ENCODE measurements around the gene CDKN2B-AS1. TPM values are rescaled to one million over a fixed set of nuclear protein-coding genes. Genes with fewer than 3 reads are reported as not detected.

CDKN2B-AS1 gene
- total RNA-seq, 1 donor from 2014 or later, result 3.5 TPM

- no peaks in the 10 kb centered on the region for H3K9me3 Mint-ChIP-seq (ENCODE audit: low read depth)
- no peaks in the 10 kb centered on the region for H3K27me3 Mint-ChIP-seq (ENCODE audit: low read depth)
- TF ChIP-seq, protein P1, sequence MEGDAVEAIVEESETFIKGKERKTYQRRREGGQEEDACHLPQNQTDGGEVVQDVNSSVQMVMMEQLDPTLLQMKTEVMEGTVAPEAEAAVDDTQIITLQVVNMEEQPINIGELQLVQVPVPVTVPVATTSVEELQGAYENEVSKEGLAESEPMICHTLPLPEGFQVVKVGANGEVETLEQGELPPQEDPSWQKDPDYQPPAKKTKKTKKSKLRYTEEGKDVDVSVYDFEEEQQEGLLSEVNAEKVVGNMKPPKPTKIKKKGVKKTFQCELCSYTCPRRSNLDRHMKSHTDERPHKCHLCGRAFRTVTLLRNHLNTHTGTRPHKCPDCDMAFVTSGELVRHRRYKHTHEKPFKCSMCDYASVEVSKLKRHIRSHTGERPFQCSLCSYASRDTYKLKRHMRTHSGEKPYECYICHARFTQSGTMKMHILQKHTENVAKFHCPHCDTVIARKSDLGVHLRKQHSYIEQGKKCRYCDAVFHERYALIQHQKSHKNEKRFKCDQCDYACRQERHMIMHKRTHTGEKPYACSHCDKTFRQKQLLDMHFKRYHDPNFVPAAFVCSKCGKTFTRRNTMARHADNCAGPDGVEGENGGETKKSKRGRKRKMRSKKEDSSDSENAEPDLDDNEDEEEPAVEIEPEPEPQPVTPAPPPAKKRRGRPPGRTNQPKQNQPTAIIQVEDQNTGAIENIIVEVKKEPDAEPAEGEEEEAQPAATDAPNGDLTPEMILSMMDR (IDR thresholded peaks at IDR 0.05), result no peak
- no peaks in the 10 kb centered on the region for H3K36me3 Mint-ChIP-seq (ENCODE audit: low read depth)
- H3K27ac Mint-ChIP-seq (ENCODE audit: unreplicated experiment), result no peak overlapping the region
- H3K4me3 Mint-ChIP-seq (ENCODE audit: unreplicated experiment), result no peak overlapping the region
- no peak for DNase-seq (ENCODE audit: low spot score)
- H3K4me1 Mint-ChIP-seq (ENCODE audit: low read depth), result peaks cover 41% of the 10 kb centered on the region
Measured at GRCh38 chr9:22146604-22147003, 152.0 kb downstream of the CDKN2B-AS1 start.

GRCh38 chr9:22147813-22148527, 153.4 kb downstream of the CDKN2B-AS1 start:
- Mint-ChIP-seq H3K27ac (ENCODE audit: unreplicated experiment) (peak overlapping the region; percentile 4), H3K4me1 (ENCODE audit: low read depth) (peaks cover 31% of the 10 kb centered on the region), H3K4me3 (ENCODE audit: unreplicated experiment) (no peak overlapping the region), H3K9me3 (ENCODE audit: low read depth) (no peaks in the 10 kb centered on the region), H3K36me3 (ENCODE audit: low read depth) (peaks cover 1% of the 10 kb centered on the region), H3K27me3 (ENCODE audit: low read depth) (no peaks in the 10 kb centered on the region)
- TF ChIP-seq, protein P1 (IDR thresholded peaks at IDR 0.05), result no peak
- no peak for DNase-seq (ENCODE audit: low spot score)

DNA sequence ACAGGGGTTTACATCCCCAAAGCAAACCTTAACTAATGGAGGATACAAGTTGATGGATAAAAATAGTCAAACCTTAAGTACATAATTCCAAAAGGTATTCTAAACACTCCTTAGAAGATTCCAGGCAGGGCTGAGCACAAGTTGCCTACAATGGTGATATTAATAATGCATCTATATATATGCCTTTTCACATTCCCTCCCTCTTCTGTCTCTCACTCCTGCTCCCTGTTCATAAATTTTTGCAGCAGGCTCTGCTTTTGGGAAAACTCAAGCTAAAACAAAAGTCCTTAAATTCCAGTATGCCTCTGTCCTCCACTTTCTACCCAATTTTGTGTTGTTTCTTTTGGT, 153.9 kb downstream of the CDKN2B-AS1 start:
- DNase-seq (ENCODE audit: low spot score), result no peak
- Mint-ChIP-seq H3K27me3 (ENCODE audit: low read depth) (no peaks in the 10 kb centered on the region), H3K9me3 (ENCODE audit: low read depth) (no peaks in the 10 kb centered on the region), H3K4me1 (ENCODE audit: low read depth) (peaks cover 31% of the 10 kb centered on the region), H3K36me3 (ENCODE audit: low read depth) (peaks cover 1% of the 10 kb centered on the region), H3K4me3 (ENCODE audit: unreplicated experiment) (no peak overlapping the region), H3K27ac (ENCODE audit: unreplicated experiment) (no peak overlapping the region)
- TF ChIP-seq, protein P1 (IDR thresholded peaks at IDR 0.05), result no peak

DNA sequence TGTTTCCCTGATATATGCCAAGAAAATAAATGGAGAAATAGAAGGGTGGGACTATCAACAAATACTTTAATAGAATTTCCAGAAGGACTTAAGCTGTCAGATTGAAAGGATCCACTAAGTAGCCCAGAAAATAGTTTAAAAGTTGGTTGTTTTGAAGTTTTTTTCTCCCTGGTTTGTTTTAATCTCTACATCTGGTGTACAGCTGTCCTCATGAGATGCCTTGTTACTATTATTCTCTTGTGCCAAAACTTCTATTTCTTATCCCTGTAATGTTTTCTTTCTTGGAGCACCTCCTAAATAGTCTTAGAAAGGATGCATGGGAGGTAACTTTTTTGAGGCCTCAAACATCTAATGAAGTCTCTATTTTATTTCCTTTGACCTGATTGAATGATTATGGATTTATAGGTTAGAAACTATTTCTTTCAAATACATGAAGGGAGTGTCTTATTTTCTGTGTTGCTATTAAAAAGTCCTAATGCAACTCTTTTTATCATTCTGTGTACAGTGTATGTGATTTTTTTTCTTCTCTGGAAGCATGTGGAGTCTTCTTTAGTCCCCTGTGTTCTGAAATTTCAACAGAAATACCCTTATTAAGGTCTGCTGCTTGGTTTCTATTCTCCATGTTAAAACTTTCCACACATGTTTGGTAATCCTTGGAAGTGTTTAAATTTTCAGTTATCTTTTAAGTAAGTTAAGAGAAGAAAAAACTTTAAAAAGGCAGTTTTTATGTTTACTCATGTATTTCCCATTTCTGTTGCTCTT, 154.5 kb downstream of the CDKN2B-AS1 start:
- Mint-ChIP-seq H3K27me3 (ENCODE audit: low read depth) (no peaks in the 10 kb centered on the region), H3K4me3 (ENCODE audit: unreplicated experiment) (no peak overlapping the region), H3K27ac (ENCODE audit: unreplicated experiment) (no peak overlapping the region), H3K4me1 (ENCODE audit: low read depth) (peaks cover 27% of the 10 kb centered on the region), H3K9me3 (ENCODE audit: low read depth) (no peaks in the 10 kb centered on the region), H3K36me3 (ENCODE audit: low read depth) (peaks cover 1% of the 10 kb centered on the region)
- TF ChIP-seq, protein P1 (IDR thresholded peaks at IDR 0.05), result no peak
- no peak for DNase-seq (ENCODE audit: low spot score)

- TF ChIP-seq, protein P1 (IDR thresholded peaks at IDR 0.05), result no peak
- Mint-ChIP-seq H3K4me3 (ENCODE audit: unreplicated experiment) (no peak overlapping the region), H3K4me1 (ENCODE audit: low read depth) (peaks cover 38% of the 10 kb centered on the region), H3K27ac (ENCODE audit: unreplicated experiment) (no peak overlapping the region), H3K27me3 (ENCODE audit: low read depth) (no peaks in the 10 kb centered on the region), H3K36me3 (ENCODE audit: low read depth) (peaks cover 1% of the 10 kb centered on the region), H3K9me3 (ENCODE audit: low read depth) (no peaks in the 10 kb centered on the region)
- no peak for DNase-seq (ENCODE audit: low spot score)
Measured at GRCh38 chr9:22154064-22154463, 159.5 kb downstream of the CDKN2B-AS1 start.

All from chondrocyte (in vitro differentiated cells).